ENCODE data around the gene DCLK2.

DNA sequence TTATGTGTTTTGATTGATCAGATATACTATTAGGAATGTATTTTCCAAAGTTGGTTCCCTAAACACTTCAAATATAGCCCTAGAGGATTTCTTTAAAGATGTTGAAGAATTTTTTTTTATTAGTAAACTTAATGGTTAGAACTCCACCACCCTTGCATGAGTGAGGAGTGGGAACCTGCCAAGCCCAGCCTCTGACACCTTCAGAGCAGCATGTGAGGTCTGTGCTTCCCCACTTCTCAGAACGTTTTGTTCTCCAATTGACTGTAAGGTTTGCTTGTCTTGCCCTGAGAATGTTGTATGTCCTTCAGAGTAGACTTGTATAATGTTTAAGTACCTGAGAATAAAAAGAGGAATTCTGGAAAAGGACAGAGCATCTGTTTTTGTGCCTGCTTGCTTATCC is 126.8 kb downstream of the DCLK2 start:
- TF ChIP-seq CTCF (conservative IDR thresholded peaks at IDR 0.05; ENCODE audit: low read length) (no peak), EZH2phosphoT487 (IDR thresholded peaks at IDR 0.05; ENCODE audit: borderline replicate concordance, low read depth, low read length) (no peak)

All from OCI-LY7 (cell line).